Ishikawa (cell line): ENCODE results near the gene BIRC7.

Source experiments
- CEBPB ChIP-seq: IDR thresholded peaks from 2 replicates; pipeline ENCODE4 v1.6.1; 2012
- CREB1 ChIP-seq: IDR thresholded peaks from 2 replicates; pipeline ENCODE4 v1.6.1; 2012; ENCODE audit warnings: low read depth
- EGR1 ChIP-seq: IDR thresholded peaks from 2 replicates; pipeline ENCODE4 v1.6.1; 2012
- EP300 ChIP-seq: IDR thresholded peaks from 2 replicates; pipeline ENCODE4 v1.6.1; 2012; ENCODE audit warnings: borderline replicate concordance
- FOXM1 ChIP-seq: IDR thresholded peaks from 2 replicates; pipeline ENCODE4 v1.6.1; 2012; ENCODE audit warnings: low read depth, borderline replicate concordance
- NFIC ChIP-seq: IDR thresholded peaks from 2 replicates; pipeline ENCODE4 v1.6.1; 2012
- RAD21 ChIP-seq: IDR thresholded peaks from 2 replicates; pipeline ENCODE4 v1.6.1; 2012; ENCODE audit warnings: low read depth
- TAF1 ChIP-seq: IDR thresholded peaks from 2 replicates; pipeline ENCODE4 v1.6.1; 2012; ENCODE audit warnings: low read depth, mild to moderate bottlenecking
- TCF12 ChIP-seq: IDR thresholded peaks from 2 replicates; pipeline ENCODE4 v1.6.1; 2012; ENCODE audit warnings: low read depth
- TEAD4 ChIP-seq: IDR thresholded peaks from 2 replicates; pipeline ENCODE4 v1.6.1; 2012
- YY1 ChIP-seq: IDR thresholded peaks from 2 replicates; pipeline ENCODE4 v1.6.1; 2012; ENCODE audit warnings: low read depth
- ZBTB7A ChIP-seq: IDR thresholded peaks from 2 replicates; pipeline ENCODE4 v1.6.1; 2012; ENCODE audit warnings: low read depth
- TF ChIP-seq, protein P1 (sequence below): IDR thresholded peaks from 2 replicates; pipeline ENCODE4 v1.6.1; 2012
- TF ChIP-seq, protein P2 (sequence below): IDR thresholded peaks from 2 replicates; pipeline ENCODE4 v1.6.1; 2012
- TF ChIP-seq, protein P3 (sequence below): IDR thresholded peaks from 2 replicates; pipeline ENCODE4 v1.6.1; 2012; ENCODE audit warnings: low read depth, mild to moderate bottlenecking

BIRC7 gene

DNA sequence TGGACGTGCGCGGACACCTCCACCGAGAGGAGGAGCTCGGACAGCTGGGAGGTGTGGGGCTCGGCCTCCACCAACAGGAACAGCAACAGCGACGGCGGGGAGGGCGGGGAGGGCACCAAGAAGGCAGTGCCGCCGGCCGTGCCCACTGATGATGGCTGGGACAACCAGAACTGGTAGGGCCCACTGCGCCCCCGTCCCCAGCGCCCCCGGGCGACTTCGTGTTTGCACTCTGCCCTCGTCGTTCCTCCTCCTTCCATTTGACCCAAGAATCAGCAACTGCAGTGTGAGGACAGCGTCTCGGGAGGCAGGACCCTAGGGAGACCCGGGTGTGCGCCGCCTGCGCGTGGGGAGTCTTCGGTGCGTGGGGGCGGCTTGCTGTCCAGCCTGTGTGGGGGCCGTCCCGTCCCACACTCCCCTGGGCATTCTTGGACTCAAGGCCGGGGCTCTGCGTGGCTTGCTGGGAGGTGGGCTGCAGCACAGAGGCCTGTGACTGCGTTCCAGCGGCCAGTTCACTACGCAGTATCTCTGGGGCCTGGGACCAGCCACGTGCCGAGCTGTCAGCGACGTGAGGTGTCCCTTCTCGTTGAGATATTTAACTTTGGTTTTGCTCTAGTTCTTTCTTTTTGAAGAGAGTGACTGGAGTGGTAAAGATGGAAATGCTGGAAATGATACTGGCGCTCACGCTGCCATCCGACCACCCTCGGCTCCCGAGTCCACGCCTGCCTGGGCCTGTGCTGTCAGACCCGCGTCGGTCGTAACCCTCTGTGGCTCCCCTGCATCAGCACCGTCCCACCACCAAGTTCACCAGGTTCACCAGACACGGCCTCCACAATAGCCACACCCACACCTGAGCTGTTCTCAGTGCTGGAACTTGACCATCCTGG is 52.2 kb downstream of the BIRC7 start:
- TF ChIP-seq ZBTB7A (no peak), TEAD4 (no peak), RAD21 (no peak), EGR1 (no peak), TAF1 (no peak), EP300 (no peak), FOXM1 (no peak), TCF12 (no peak), YY1 (no peak), CEBPB (no peak), CREB1 (no peak), NFIC (no peak)
- TF ChIP-seq, protein P1, sequence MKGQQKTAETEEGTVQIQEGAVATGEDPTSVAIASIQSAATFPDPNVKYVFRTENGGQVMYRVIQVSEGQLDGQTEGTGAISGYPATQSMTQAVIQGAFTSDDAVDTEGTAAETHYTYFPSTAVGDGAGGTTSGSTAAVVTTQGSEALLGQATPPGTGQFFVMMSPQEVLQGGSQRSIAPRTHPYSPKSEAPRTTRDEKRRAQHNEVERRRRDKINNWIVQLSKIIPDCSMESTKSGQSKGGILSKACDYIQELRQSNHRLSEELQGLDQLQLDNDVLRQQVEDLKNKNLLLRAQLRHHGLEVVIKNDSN, result no peak
- TF ChIP-seq, protein P2, sequence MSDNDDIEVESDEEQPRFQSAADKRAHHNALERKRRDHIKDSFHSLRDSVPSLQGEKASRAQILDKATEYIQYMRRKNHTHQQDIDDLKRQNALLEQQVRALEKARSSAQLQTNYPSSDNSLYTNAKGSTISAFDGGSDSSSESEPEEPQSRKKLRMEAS, result no peak
- TF ChIP-seq, protein P3, sequence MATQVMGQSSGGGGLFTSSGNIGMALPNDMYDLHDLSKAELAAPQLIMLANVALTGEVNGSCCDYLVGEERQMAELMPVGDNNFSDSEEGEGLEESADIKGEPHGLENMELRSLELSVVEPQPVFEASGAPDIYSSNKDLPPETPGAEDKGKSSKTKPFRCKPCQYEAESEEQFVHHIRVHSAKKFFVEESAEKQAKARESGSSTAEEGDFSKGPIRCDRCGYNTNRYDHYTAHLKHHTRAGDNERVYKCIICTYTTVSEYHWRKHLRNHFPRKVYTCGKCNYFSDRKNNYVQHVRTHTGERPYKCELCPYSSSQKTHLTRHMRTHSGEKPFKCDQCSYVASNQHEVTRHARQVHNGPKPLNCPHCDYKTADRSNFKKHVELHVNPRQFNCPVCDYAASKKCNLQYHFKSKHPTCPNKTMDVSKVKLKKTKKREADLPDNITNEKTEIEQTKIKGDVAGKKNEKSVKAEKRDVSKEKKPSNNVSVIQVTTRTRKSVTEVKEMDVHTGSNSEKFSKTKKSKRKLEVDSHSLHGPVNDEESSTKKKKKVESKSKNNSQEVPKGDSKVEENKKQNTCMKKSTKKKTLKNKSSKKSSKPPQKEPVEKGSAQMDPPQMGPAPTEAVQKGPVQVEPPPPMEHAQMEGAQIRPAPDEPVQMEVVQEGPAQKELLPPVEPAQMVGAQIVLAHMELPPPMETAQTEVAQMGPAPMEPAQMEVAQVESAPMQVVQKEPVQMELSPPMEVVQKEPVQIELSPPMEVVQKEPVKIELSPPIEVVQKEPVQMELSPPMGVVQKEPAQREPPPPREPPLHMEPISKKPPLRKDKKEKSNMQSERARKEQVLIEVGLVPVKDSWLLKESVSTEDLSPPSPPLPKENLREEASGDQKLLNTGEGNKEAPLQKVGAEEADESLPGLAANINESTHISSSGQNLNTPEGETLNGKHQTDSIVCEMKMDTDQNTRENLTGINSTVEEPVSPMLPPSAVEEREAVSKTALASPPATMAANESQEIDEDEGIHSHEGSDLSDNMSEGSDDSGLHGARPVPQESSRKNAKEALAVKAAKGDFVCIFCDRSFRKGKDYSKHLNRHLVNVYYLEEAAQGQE, result no peak

DNA sequence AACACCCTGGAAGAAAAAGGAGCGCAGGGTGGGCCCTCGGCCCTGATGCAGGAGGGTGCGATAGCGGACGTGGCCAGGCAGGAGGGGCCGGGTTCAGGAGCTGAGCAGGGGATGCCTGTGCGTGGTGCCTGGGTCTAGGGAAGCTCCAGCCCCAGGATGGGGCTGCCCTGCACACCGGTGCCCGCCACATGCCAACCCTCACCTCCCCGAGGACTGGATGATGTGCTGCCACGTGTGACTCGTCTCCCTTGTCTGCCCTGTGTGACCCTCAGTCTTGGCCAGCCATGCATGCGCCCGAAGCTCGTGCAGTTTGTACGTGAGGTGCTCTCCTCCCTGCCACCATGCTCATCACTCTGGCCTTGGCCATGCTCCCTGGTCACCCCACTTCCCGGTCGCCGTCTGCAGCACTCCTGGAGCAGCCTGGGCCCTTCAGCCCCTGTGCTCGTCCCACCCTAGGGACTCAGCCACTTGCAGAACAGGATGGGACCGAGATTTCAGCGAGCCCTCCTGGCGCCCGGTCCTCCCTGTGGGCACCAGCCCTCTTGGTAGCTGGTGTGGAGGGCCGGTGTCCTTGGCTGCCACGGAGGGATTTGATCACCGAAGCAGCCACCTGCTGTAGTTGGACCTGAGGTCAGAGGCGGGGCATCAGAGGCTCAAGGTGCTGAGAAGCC is 53.0 kb downstream of the BIRC7 start:
- TF ChIP-seq TCF12 (no peak), CREB1 (no peak), EP300 (no peak), YY1 (no peak), CEBPB (no peak), NFIC (no peak), RAD21 (no peak), EGR1 (no peak), FOXM1 (no peak), TAF1 (no peak), TEAD4 (no peak), ZBTB7A (no peak)
- TF ChIP-seq, protein P1, result no peak
- TF ChIP-seq, protein P2, result no peak
- TF ChIP-seq, protein P3, result no peak

DNA sequence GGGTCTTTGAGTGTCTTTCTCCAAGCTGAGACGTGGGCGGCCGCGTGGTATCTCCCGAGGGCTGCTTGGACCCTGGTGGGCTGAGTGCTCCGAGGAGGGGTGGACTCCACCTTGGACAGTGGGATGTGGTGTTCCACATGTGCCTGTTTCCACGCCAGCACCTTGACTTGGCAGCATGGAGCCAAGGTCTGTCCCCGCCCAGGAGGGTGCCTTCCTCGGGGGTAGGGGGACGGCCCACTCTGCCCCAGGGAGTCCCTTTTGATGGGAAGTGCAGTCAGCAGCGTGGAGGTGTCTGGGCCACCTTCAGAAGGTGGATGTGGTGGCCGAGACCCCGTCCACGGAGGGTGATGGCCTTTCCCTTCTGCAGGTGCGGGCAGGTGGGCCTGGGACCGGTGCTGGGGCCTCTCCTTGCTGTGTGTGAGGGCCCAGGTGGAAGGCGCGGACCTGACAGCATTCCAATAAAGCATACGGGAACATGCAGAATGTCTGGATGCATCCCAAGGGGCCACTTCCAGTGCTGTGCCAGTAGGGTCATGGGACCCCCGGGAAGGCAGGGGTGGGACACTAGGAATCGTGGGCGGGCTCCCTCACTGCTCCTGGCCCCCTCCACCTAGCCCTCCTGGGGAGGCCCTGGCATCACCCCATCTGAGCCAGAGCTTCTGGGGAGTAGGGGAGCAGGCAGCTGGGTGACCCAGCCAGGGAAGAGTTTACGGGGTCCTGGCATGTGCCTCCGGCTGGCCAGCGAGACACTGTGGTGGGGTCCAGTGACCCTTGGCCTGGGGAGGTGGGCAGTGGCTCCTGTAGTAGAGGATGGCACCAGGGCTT is 53.8 kb downstream of the BIRC7 start:
- TF ChIP-seq RAD21 (no peak), YY1 (no peak)
